HG02981 (cell line): ENCODE measurements around the gene KRT83.
"Not testable (repeated sequence)": the region's sequence is repeated elsewhere in the genome, so short reads cannot be mapped to it uniquely, and the experiment has no call there.

Experiments used
- ATAC-seq: cut with Tn5 transposase; IDR thresholded peaks from one replicate; pipeline ENCODE4 v1.9.1; 2021; ENCODE audit warnings: mild to moderate bottlenecking, moderate library complexity; ENCODE audit not compliant: unreplicated experiment

KRT83 gene

GRCh38 chr12:52312086-52312485 is 9.1 kb downstream of the KRT83 start:
- no peak for ATAC-seq

GRCh38 chr12:52311285-52311648 is 9.9 kb downstream of the KRT83 start:
- ATAC-seq, result no peak

GRCh38 chr12:52310622-52311284 is 10.4 kb downstream of the KRT83 start:
- no peak for ATAC-seq

GRCh38 chr12:52308806-52309425 is 12.3 kb downstream of the KRT83 start:
- no peak for ATAC-seq

GRCh38 chr12:52307836-52308805 is 13.1 kb downstream of the KRT83 start:
- no peak for ATAC-seq

GRCh38 chr12:52306731-52307130 is 14.5 kb downstream of the KRT83 start:
- ATAC-seq, result no peak

GRCh38 chr12:52305921-52306705 is 15.1 kb downstream of the KRT83 start:
- no peak for ATAC-seq

- peak; percentile 89 for ATAC-seq
Measured at GRCh38 chr12:52304941-52305411, 16.2 kb downstream of the KRT83 start.

- not testable (repeated sequence) for ATAC-seq
Measured at GRCh38 chr12:52302242-52302914, 18.8 kb downstream of the KRT83 start.

GRCh38 chr12:52301721-52302120 is 19.5 kb downstream of the KRT83 start:
- ATAC-seq, result not testable (repeated sequence)

GRCh38 chr12:52300796-52301691 is 20.2 kb downstream of the KRT83 start:
- no peak for ATAC-seq

- no peak for ATAC-seq
Measured at GRCh38 chr12:52298677-52299190, 22.5 kb downstream of the KRT83 start.

- ATAC-seq, result no peak
Measured at GRCh38 chr12:52296572-52297215, 24.5 kb downstream of the KRT83 start.

- ATAC-seq, result no peak
Measured at GRCh38 chr12:52295663-52296062, 25.5 kb downstream of the KRT83 start.

- no peak for ATAC-seq
Measured at GRCh38 chr12:52294803-52295202, 26.4 kb downstream of the KRT83 start.

- no peak for ATAC-seq
Measured at GRCh38 chr12:52293926-52294325, 27.3 kb downstream of the KRT83 start.

GRCh38 chr12:52291267-52291935 is 29.8 kb downstream of the KRT83 start, which contains the start of gene KRT81:
KRT81 (minus strand) TSS chr12:52291534; CDS start chr12:52291465, 69 bp downstream.
- ATAC-seq, result no peak
